Tibial nerve (tissue), 4 donors: ENCODE results near the gene ELMOD3. TPM values are rescaled to one million over a fixed set of nuclear protein-coding genes. Genes with fewer than 3 reads are reported as not detected.

Experiments used
- DNase-seq, 2 donors: peaks; one replicate each; pipeline ENCODE4 v3.0.0-alpha.2; 2019; ENCODE audit warnings: low spot score in 2 of 2
- H3K27ac ChIP-seq, 4 donors: fragments of 200-600 bp; sonication (generic) in 3 of 4; one replicate each; pipeline ENCODE4 v1.5.1; 2017 to 2019; ENCODE audit warnings: mild to moderate bottlenecking in 1 of 4
- H3K27me3 ChIP-seq, 2 donors: fragments of 200-600 bp; sonication (generic) in 1 of 2; one replicate each; pipeline versions ENCODE4 v1.5.1 to v1.6.0; 2017 to 2019
- H3K36me3 ChIP-seq, 3 donors: fragments of 200-600 bp; sonication (generic); one replicate each; pipeline ENCODE4 v1.5.1; 2018 to 2019
- H3K4me1 ChIP-seq, 4 donors: fragments of 200-600 bp; sonication (generic) in 3 of 4; one replicate each; pipeline ENCODE4 v1.5.1; 2017 to 2019
- H3K4me3 ChIP-seq, 4 donors: fragments of 200-600 bp; sonication (generic) in 3 of 4; one replicate each; pipeline ENCODE4 v1.5.1; 2017 to 2019; ENCODE audit warnings: mild to moderate bottlenecking in 1 of 4, moderate library complexity in 1 of 4
- H3K9me3 ChIP-seq, 4 donors: fragments of 200-600 bp; sonication (generic) in 3 of 4; one replicate each; pipeline ENCODE4 v1.5.1; 2017 to 2019
- EP300 ChIP-seq, 2 donors: sonication (generic); formaldehyde crosslinking; IDR thresholded peaks; one replicate each; pipeline ENCODE4 v1.6.1; 2017; ENCODE audit warnings: antibody characterized with exemption in 2 of 2, mild to moderate bottlenecking in 1 of 2
- POLR2A ChIP-seq, 2 donors: fragments of 450-650 bp; IDR thresholded peaks; one replicate each; pipeline ENCODE4 v1.6.1; 2017; ENCODE audit warnings: antibody characterized with exemption in 2 of 2, mild to moderate bottlenecking in 2 of 2, moderate library complexity in 2 of 2
- WGBS, 2 donors: methylation state at CpG; one replicate each; pipeline ENCODE4 v1.1.5; 2018; 5-methylcytosine and 5-hydroxymethylcytosine counted together
- total RNA-seq, 4 donors: library from RNA; depleted of rRNA; stranded (reverse); fragments of >200 nt; gene quantifications; one replicate each; pipeline ENCODE4 v1.1.0, GENCODE V29; 2016
- TF ChIP-seq, protein P1 (sequence below), 5 experiments: fragments of 200-600 bp in 3 of 5; fragments of 450-650 bp in 2 of 5; sonication (generic) in 3 of 5; IDR thresholded peaks; one replicate each; pipeline ENCODE4 v1.5.1; 2016 to 2019; ENCODE audit warnings: antibody characterized with exemption in 5 of 5, mild to moderate bottlenecking in 3 of 5, moderate library complexity in 2 of 5

ELMOD3 gene
- total RNA-seq, 4 donors from 2014 or later: 21.2 to 39.0 (median 35.4) TPM

- no peak for DNase-seq
- WGBS, 2 donors: 89 to 98% methylated on average over 6 to 8 of the region's 8 CpGs
- H3K4me1 ChIP-seq: peaks cover 0 to 16% (median 2%) of the 10 kb centered on the region in 4 donors
Observed at GRCh38 chr2:85399183-85399455, 44.5 kb downstream of the ELMOD3 start.

DNA sequence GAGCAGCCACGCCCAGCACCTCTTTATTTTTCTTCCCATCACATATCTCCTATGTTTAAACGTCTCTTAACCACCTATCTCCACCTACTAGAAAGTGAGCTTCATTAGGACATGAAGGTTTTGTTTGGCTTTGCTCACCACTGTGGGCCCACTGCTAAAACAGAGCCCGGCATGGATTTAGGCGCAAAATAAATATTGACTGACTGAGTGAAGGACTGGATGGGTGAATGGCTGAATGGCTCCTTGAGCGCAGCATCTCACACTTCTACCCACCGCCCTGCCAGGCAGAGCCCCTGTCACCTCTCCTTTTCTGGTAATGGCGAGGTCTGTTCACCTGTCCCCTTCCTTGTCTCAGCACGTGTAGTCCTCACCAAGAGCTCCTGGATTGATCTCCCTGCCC lies 45.5 kb downstream of the ELMOD3 start:
- H3K36me3 ChIP-seq: peaks cover 0 to 26% (median 0%) of the 10 kb centered on the region in 3 donors
- WGBS, 2 donors: 91 to 93% methylated on average over 8 of the region's 8 CpGs
- no peak overlapping the region for H3K4me3 ChIP-seq
- TF ChIP-seq, protein P1, sequence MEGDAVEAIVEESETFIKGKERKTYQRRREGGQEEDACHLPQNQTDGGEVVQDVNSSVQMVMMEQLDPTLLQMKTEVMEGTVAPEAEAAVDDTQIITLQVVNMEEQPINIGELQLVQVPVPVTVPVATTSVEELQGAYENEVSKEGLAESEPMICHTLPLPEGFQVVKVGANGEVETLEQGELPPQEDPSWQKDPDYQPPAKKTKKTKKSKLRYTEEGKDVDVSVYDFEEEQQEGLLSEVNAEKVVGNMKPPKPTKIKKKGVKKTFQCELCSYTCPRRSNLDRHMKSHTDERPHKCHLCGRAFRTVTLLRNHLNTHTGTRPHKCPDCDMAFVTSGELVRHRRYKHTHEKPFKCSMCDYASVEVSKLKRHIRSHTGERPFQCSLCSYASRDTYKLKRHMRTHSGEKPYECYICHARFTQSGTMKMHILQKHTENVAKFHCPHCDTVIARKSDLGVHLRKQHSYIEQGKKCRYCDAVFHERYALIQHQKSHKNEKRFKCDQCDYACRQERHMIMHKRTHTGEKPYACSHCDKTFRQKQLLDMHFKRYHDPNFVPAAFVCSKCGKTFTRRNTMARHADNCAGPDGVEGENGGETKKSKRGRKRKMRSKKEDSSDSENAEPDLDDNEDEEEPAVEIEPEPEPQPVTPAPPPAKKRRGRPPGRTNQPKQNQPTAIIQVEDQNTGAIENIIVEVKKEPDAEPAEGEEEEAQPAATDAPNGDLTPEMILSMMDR (IDR thresholded peaks at IDR 0.05): no peak
- no peak for TF ChIP-seq POLR2A (IDR thresholded peaks at IDR 0.05)
- TF ChIP-seq EP300 (IDR thresholded peaks at IDR 0.05): no peak
- DNase-seq: no peak
- H3K9me3 ChIP-seq: peaks cover 0 to 17% (median 2%) of the 10 kb centered on the region in 4 donors
- peaks cover 0 to 13% (median 0%) of the 10 kb centered on the region in 4 donors for H3K4me1 ChIP-seq
- H3K27ac ChIP-seq: no peak overlapping the region
- no peaks in the 10 kb centered on the region for H3K27me3 ChIP-seq

More at GRCh38 chr2:85399183-85399455, 44.5 kb downstream of the ELMOD3 start:
- H3K4me3 ChIP-seq: no peak overlapping the region
- H3K36me3 ChIP-seq: peaks cover 0 to 26% (median 0%) of the 10 kb centered on the region in 3 donors
- H3K27ac ChIP-seq: no peak overlapping the region
- peaks cover 0 to 12% (median under 1%) of the 10 kb centered on the region in 4 donors for H3K9me3 ChIP-seq
- H3K27me3 ChIP-seq: no peaks in the 10 kb centered on the region
- TF ChIP-seq POLR2A (IDR thresholded peaks at IDR 0.05) (no peak), EP300 (IDR thresholded peaks at IDR 0.05) (no peak)
- TF ChIP-seq, protein P1 (IDR thresholded peaks at IDR 0.05): no peak

DNA sequence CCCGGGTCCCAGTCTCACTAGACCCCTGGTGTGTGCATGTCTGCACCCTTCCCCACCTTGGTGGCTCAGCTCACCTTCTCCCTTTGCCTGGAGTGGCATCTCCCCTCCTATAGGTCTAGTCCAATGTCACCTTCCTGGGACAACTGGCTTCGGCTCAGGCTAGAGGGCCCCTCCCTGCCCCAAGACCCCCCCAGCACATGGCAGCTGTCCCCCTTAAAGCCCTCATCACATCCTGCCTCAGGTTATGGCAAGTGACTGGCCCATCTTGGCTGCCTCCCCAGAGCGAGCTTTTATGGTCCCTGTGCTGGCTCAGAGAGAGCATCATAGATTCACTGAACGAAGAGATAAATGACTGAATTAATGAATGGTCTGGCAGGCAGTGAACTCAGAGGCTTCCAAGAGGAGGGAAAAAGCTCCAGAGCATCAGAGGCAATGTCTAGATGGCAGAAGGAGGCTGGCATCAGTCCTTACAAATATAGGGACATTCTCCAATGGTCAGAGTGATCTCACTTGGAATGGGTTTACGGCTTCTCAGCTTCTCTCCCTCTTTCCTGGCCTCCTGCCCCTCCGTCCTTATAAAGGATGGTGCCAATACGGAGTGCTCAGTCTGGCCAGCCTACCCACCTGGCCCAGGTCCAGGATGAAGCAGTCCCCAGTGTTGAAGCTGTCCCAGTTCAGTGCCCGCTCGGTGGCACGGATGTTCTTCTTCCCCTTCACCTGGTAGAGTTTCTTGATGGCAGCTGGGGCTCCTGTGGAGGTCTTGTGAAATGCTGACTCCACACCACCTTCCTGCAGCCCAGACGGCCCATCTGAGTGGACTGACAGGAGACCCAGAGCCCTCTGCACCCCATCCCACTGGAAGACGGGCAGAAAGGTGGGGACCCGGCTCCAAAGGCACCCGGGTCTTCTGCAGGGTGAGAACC lies 46.2 kb downstream of the ELMOD3 start:
- peaks cover 0 to 26% (median 0%) of the 10 kb centered on the region in 3 donors for H3K36me3 ChIP-seq
- H3K27ac ChIP-seq: no peak overlapping the region
- no peaks in the 10 kb centered on the region for H3K27me3 ChIP-seq
- DNase-seq: no peak
- peaks cover 0 to 13% (median 0%) of the 10 kb centered on the region in 4 donors for H3K4me1 ChIP-seq
- H3K9me3 ChIP-seq: peaks cover 0 to 17% (median 2%) of the 10 kb centered on the region in 4 donors
- 85 to 86% methylated on average over 12 to 14 of the region's 14 CpGs for WGBS, 2 donors
- H3K4me3 ChIP-seq: no peak overlapping the region
- TF ChIP-seq POLR2A (IDR thresholded peaks at IDR 0.05): no peak
- no peak for TF ChIP-seq EP300 (IDR thresholded peaks at IDR 0.05)
- TF ChIP-seq, protein P1 (IDR thresholded peaks at IDR 0.05): no peak

DNA sequence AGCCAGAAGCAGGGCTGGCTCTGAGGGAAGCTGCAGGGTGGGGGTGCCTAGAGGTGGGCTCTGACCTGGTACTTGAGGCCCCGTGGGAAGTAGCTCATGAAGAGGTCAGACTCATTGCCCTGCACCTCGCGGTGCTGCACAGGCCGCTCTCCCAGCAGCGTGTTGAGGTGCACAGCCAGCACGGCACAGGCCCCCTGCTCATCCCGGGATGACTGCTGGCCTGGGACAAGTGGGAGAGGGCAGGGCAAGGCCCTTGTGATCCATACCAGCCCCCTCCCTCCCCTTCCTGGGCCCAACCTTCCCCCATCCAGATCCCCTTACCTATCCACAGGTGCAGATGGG lies 46.9 kb downstream of the ELMOD3 start:
- H3K27ac ChIP-seq: no peak overlapping the region
- peaks cover 0 to 26% (median 0%) of the 10 kb centered on the region in 3 donors for H3K36me3 ChIP-seq
- H3K4me3 ChIP-seq: no peak overlapping the region
- H3K27me3 ChIP-seq: no peaks in the 10 kb centered on the region
- H3K4me1 ChIP-seq: peaks cover 0 to 9% (median 3%) of the 10 kb centered on the region in 4 donors
- 84 to 95% methylated on average over 6 to 7 of the region's 7 CpGs for WGBS, 2 donors
- DNase-seq: no peak
- H3K9me3 ChIP-seq: peaks cover 0 to 17% (median 2%) of the 10 kb centered on the region in 4 donors
- TF ChIP-seq EP300 (IDR thresholded peaks at IDR 0.05): no peak
- TF ChIP-seq POLR2A (IDR thresholded peaks at IDR 0.05): no peak
- TF ChIP-seq, protein P1 (IDR thresholded peaks at IDR 0.05): no peak

DNA sequence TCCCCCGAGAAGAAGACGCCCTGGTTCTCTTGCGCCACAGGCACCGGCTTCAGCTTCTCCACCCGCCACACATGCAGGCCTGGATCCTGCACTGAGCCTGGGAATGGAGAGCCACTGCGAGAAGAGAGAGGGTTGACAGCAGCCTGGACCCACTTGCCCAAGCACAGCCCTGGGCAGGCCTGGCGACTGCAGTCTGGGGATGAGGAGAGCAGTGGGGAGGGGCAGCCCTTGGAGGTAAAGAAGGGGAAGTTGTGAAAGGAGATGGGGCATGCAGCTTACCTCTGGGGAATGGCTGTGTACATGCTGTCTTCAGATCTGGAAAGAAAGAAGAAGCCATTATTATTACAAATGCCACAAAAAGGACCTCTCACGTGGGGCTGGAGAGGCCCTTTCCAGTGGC lies 47.3 kb downstream of the ELMOD3 start:
- Histone ChIP-seq H3K4me1 (peaks cover 0 to 5% (median 3%) of the 10 kb centered on the region in 4 donors), H3K4me3 (no peak overlapping the region), H3K9me3 (peaks cover 0 to 17% (median 2%) of the 10 kb centered on the region in 4 donors), H3K27ac (no peak overlapping the region), H3K27me3 (no peaks in the 10 kb centered on the region), H3K36me3 (peaks cover 0 to 26% (median 0%) of the 10 kb centered on the region in 3 donors)
- WGBS, 2 donors: 84 to 85% methylated on average over 8 of the region's 8 CpGs
- DNase-seq: no peak
- TF ChIP-seq POLR2A (IDR thresholded peaks at IDR 0.05): no peak
- TF ChIP-seq, protein P1 (IDR thresholded peaks at IDR 0.05): no peak
- no peak for TF ChIP-seq EP300 (IDR thresholded peaks at IDR 0.05)
